Midbrain (tissue), 1 donor: ENCODE data around the gene SEMG1.

ENCODE experiments used
- DNase-seq: peaks from one replicate; lab custom pipeline; 2025; lab: John Stamatoyannopoulos, UW

The SEMG1 gene, protein sequence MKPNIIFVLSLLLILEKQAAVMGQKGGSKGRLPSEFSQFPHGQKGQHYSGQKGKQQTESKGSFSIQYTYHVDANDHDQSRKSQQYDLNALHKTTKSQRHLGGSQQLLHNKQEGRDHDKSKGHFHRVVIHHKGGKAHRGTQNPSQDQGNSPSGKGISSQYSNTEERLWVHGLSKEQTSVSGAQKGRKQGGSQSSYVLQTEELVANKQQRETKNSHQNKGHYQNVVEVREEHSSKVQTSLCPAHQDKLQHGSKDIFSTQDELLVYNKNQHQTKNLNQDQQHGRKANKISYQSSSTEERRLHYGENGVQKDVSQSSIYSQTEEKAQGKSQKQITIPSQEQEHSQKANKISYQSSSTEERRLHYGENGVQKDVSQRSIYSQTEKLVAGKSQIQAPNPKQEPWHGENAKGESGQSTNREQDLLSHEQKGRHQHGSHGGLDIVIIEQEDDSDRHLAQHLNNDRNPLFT

DNA sequence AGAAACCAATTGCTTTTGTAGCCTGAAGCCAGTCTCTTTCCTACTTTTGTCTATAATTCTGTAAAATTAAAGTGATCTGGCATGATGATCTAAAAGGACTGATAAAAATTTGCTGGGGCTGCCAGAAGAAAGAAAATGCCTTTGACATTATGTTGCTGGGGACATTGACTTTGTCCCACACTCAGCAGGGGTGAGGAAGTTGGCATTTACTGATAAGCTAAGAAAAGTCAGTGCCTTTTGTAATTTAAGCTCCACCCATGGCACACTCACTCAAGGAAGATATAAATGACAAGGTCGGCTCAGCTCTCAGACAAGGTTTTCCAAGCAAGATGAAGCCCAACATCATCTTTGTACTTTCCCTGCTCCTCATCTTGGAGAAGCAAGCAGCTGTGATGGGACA, at the start of gene SEMG1:
Gene SEMG1, plus strand, starts transcription at position 309 of the 400 bp plus-strand sequence. Its CDS starts 21 bp downstream, at position 330.
- DNase-seq: no peak

DNA sequence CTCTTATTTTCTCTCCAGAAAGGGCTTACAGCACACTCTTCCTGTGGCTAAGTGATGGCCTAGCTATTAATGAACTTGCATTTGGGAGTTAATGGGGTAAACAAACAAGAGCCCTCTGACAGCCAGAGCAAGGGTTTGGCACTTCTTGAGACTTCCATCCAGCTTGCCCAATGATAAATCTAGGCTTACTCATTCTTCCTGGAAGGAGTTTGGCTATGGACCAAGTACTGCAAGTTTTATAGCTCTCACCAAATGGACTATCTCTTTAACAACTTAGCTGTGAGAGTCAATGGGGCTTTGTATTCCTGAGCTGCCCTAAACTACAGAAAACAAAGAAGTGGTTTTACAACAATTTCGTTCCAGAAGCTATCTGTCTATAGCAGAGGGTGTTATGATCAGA, 48.9 kb upstream of the SEMG1 start:
- no peak for DNase-seq

DNA sequence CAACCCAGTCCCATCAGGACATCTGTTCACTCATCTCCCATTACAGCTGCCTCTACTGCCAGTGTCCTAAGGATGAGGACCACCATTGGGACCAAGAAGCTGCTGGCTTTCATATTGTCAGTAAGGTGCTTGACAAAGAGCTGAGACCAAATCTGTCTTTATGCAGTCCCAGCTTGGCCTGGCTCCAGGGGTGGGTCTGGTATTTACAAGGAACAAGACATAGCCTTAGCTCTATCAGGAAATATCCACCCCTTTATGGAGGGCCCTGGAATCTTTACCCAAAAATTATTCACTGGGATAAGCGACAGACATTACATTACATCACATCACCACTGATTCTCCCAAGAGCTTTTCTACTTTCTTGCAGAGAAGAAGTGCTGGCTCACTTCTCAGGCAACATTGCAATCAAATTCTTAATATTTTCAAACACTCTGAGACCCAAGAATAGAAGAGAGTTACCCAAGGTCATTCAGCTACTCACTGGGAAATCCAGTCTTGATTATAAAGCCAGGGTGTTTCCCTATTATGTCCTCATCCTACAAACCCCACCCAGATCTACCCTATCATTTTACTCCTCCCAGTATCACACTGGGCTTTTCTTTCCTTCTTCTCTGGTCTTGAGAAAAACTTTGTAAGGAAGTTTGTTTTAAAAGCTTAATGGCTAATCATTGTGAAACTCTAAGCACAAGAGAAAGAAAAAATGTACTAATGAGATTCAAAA, 43.6 kb upstream of the SEMG1 start:
- DNase-seq: no peak

DNA sequence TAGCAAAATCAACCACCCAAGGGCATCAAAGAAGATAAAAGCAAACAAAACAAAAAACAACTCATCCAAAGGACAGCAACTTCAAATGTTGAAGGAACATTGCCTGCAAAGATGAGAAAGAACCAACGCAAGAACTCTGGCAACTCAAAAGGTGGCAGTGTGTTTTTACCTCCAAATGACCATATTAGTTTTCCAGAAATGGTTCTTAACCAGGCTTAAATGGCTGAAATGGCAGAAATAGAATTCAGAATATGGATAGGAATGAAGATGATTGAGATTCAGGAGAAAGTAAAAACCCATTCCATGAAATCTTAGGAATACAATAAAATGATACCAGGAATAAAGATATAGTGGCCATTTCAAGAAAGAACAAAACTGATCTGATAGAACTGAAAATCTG, 41.9 kb upstream of the SEMG1 start:
- DNase-seq: no peak

DNA sequence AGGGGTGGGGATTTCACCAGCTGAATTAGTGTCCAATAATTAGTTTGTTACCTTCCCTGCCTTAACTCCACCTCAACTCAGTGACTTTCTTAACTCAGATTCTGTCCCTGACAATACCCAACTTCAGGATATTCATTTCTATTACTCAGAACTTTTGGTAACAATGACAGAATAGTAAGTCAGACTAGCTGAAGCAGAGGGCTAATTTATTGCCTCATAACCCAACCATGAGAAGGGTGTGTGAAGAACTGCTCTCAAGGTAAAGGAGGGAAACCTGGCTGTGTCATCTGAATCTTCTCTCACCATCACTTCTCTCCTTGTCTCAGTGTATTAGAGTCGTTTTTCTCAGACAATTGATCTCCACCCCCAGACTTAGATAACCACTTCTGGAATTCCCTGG, 33.3 kb upstream of the SEMG1 start:
- DNase-seq: no peak

DNA sequence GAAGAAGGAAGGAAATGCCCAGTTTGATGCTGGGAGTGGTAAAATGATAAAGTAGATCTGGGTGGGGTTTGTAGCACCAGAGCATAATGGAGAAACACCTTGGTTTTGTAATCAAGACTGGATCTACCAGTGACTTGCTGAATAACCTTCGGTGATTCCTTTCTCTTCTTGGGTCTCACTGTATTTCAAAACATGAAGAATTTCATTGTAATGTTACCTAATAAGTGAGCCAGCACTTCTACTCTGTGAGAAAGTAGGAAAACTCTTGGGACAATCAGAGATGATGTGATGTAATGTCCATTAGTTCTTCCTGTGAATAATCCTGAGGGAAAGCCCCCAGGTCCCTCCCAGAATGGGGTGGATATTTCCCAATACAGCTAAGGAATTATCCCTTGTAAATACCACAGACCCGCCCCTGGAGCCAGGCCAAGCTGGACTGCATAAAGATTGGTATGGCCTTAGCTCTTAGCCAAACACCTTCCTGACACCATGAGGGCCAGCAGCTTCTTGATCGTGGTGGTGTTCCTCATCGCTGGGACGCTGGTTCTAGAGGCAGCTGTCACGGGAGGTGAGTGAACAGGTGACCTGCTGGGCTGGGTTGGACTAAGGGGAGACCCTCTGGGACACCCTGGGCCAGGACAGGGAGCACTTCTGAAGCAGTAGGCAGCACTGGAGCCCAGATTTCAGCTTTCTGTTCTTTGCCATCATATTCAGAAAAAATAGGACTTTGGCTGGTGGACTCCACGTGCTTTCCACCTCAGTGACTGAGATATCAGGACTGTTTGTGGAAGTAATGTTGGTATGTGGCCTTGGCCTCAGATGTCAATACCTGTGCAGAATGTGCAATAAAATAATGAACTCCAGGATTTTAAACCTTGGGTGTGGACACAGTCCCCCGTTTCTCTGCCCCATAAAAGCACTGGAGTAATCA, 32.1 kb upstream of the SEMG1 start, which contains the start of gene PI3:
Gene PI3, plus strand, starts transcription at position 469 of the 931 bp plus-strand sequence. Its CDS starts 21 bp downstream, at position 490.
- no peak for DNase-seq

DNA sequence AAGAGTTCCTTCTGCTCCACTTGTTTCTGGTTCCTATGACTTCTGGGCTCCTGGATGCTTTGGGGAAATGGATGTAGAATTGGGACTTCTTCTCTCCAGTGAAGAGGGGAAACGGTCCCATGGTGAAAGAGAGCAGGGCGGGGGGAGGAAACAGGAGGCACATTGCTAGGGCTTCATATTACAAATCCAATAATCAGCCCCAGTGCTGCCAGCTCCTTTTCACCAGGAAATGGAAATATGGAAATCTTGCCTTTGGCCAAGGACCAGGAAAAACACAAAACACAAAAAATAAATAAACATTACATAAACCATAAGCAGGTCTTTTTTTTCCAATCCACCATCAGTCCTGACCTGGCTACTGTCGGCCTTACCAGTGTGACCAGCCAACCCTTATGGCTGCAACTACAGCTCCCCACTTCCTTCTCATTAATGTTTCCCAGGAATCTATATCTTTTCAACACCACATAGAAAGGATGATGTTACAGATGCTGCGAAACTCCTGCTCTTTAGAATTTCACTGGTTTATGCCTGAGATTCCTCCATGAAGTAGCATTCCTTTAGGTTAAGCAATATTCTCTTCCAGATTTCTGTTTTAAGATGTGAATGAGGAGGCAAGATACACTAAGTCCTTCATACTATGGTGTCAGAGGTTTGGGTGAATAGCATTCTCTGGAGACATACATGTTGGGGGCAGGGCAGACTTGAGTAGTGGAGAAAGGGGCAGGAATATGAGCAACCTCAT, 30.1 kb upstream of the SEMG1 start:
- DNase-seq: no peak

DNA sequence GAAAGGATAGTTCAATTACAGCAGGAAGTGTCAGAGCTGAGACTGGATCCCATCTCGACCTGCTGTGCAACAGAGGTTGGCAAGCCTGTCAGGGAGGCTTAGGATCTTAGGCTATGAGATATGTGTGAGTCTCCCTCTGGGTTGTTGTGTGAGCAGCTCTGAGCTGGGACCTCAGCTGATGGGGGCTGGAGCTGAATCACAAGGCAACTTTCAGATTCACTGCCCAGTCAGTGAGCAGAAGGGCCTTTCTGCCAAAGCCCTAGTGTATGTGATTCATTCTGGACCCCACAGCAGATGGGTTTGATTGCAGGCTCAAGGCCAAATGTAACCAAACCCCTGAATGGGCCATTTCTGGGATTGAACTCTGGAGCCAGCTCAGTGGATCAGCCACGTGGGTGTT, 27.7 kb upstream of the SEMG1 start:
- DNase-seq: no peak

DNA sequence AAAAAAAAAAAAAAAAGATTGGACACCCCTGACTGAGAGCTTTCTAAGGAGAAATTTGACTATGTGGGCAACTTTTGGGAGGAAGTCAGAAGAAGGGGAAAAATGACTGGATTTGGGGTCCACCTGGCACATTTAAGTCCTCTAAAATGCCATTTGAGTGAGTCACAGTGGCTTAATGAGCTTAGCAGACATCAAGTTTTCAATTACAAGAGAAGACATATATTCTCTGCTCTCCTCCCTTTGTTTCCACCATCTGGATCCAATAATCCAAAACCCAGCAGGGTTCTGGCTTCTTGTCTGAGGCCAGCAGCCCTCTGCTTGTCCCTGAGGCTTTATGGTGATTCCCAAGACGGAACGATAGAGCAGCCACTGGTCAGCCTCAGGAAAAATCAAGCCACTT, 25.2 kb upstream of the SEMG1 start:
- DNase-seq: no peak

DNA sequence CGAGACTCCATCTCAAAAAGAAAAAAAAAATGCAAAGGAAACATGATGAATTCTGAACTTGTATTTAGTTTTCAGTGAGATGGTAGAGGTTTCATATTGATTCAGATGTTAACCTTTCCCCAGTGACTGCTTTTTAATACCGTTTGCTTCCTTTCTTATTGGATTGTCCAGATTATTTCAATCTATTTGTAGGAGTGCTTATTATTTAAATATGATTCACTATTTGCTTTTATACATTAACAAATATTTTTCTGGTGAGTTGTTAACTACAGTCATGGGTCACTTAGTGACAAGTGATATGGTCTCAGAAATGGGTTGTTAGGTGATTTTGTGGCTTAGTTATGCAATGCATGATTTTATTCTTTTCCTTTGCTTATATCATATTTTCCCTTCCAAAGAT, 23.7 kb upstream of the SEMG1 start:
- DNase-seq: no peak

DNA sequence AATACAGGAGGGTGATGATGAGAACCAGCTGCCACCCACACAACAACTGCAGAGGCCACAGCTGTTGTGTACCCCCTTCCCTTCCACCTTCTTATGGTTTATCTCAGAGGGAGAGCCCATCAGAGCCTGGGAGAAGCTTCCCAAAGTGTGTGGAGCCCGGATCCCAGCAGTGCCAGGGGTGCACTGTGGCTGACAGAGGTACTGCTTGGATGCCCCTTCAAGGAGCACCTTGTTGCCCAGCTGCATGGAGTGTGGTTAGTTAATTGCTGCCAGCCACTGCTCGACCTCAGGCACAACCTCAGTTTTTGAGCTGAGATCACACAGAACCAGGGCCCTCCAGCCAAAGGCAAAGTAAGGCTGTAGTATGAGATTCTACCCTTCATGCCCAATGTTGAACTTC, 19.1 kb upstream of the SEMG1 start:
- no peak for DNase-seq

DNA sequence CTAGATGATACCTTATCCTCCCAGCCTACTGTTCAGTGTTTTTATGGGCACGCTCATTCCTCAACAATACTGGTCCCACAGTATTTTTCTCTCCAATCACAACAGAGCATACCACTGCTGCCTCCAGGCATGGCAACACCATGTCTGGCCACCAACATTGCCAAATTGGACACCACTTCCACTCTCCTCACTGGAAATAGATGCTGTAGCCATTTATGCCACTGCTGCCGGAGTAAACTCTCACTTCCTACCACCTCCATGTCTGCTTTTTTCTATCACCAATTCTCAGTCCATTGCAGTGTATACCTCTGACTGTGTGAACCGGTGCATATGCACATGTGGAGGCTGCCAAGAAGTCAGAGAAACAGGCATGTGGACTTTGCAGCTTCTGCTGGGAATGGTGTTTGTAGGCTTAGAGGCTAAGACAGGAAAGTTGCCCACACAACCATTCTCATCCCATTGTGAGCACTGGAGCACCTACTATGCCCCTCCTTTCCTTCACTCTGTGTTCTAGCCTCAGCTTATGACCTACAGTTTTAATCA, 17.7 kb upstream of the SEMG1 start:
- DNase-seq: no peak

DNA sequence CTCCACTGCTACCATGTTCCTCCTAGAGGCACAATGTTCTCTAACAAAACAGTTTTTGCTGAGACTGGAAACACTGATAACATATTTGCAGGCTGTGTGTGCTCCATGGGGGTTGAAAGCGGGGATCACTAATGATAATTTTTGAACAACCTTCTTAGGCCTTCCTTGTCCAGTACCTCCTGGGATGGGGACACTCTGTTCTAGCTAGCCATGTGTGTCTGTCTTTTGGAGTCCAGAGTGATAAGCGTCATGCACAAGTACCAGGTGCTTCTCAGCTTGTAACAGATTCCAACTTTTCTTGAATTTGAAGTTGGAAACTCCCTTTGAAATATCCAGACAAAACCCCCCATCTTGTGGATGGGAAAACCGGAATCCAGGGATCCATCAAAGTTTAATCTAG, 17.0 kb upstream of the SEMG1 start:
- DNase-seq: no peak

DNA sequence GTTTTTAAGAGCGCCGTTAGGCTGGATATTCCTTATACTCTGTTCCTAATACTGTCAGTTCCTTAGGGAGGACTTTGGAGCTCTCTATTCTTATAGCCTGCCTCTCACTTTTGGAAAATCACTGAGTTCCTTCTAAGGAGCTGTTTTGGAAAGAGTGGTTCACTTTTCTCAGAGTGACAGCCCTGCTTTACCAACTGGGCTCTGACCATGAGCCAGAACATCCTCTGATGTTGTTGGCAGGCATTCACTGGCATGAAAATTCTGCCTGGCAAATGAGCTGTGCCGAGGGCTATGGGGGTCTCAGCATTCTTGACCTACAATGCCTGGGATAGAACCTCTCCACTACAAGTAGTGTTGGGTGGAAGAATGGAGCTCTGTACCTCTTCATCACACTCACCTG, 14.9 kb upstream of the SEMG1 start:
- DNase-seq: no peak

DNA sequence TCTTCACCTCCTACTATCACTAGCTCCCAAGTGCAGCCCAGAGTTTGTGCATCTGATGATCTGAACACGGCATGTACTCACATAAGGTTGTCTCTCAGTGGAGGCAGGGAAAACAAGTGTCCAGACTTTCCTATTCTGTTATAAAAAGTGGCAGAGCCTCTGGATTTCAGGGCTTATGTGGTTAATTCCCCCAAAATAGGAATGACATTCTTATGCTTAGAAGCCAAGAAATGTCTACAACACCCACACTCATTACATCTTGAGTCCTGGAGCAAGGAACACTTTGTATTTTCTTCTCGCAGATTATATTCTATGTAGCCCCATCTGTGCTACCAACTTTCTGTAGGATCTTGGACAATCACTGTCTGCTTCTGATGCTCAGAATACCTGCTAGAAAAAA, 13.5 kb upstream of the SEMG1 start:
- no peak for DNase-seq

DNA sequence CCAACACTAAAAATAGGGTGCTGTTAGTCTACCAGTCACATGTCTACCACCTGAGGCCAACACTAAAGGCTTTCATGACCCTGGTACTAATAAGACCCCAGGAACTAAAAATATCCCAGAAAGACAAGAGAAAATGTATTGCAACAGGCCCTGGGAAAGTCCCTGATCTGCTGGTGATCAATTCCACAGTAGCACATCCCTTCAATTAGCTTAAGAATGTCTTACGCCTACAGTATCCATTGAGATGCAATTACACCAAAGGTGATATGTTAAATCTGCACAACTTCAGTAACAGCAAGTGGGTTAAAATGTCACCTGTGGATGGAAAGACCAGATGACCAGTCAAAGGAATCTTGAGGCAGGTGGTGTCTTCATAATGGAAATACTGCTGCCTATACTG, 3.1 kb downstream of the SEMG1 start:
- no peak for DNase-seq

DNA sequence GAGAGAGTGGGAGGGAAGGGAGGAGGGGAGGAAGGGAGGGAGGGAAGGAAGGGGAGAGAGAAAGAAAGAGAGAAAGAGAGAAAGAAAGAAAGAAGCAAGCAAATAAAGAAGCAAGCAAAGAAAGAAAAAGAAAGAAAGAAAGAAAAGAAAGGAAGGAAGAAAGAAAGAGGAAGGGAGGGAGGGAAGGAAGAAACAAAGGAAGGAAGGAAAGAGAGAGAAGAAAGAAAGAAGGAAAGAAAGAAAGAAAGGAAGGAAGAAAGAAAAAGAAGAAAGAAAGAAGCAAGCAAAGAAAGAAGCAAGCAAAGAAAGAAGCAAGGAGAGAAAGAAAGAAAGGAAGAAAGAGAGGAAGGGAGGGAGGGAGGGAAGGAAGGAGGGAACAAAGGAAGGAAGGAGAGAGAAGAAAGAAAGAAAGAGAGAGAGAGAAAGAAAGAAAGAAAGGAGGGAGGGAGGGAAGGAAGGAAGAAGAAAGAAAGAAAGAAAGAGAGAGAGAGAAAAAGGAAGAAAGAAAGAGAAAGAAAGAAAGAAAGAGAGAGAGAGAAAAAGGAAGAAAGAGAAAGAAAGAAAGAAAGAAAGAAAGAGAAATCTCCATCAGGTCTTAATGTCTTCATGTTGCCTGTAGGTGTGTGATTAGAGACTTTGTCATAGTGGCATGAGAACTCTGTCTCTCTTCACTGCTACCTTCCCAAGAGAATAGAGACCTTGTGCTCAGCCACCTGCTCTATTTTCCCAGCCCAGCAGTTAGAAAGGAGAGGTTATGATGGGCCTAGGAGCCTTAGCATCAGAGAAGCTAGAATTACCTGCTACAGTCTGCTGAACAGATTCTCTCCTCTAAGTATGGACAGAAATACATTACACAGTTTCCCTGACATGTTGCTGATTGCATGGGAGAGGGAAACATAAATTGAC, 5.0 kb downstream of the SEMG1 start:
- DNase-seq: no peak

DNA sequence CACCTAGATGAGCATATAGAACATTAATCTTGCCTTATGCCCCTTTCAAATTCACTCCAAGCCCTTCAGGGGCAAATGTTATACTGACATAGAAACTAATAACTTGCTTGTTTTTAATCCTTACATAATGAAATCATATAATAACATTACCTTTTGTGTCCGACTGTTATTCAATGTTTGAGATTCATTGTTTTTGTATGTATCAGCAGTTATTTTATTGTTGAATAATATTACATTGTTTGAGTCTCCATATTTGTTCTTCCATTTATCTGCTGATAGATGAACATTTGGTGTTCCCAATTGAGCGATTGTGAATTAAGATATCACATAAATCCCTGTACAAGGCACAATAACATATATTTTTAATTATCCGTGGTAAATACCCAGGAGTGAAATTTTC, 6.0 kb downstream of the SEMG1 start:
- DNase-seq: no peak

DNA sequence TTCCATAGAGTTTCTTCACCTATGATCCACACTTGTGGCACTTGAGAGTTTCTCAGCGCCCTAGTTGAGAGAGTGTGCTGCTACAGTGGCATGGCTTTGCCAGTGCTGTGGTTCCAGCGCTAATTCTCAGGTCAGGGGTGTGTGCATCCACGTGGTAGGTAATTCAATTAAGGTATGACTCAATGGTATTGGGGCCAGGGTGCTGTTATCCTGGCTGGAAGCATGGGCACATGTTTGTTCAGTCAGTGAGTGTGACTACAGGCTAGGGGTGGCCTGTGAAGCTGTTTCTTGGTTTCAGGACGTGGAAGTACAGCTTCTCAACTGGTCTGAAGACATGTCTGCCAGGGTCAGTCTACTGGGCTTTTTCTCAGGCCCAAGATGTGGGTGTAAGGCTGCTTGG, 11.3 kb downstream of the SEMG1 start:
- no peak for DNase-seq

DNA sequence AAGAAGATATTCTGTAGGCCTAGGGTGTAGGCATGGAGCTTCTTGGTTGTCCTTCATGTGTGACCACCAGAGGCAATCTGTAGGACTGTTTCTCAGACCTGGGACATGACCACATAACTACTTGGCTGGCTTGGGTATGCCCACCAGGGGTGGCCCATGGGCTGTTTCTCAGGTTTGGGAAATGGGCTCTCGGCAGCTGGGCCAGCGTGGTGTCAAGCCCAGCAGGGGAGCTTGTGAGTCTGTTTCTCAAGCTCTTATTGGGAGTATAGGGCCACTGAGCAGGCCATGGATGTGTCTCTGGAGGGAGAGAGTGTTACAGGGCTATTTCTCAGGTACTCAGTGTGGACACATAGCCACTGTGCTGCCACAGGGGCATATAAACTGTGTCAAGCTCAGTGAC, 11.8 kb downstream of the SEMG1 start:
- no peak for DNase-seq
